KMS-11 (cell line): ENCODE measurements around the gene ACP7.

ENCODE experiments used
- H2AFZ ChIP-seq: fragments of 200-600 bp; sonication (generic); 2 replicates; pipeline ENCODE4 v1.6.1; 2016; ENCODE audit warnings: antibody characterized with exemption, mixed run types, low read depth
- H3K27ac ChIP-seq: fragments of 200-600 bp; sonication (generic); 2 replicates; pipeline ENCODE4 v1.6.1; 2016; ENCODE audit warnings: mild to moderate bottlenecking, mixed run types
- H3K27me3 ChIP-seq: fragments of 200-600 bp; sonication (generic); 2 replicates; pipeline ENCODE4 v1.6.1; 2017; ENCODE audit warnings: mild to moderate bottlenecking, low read depth, mixed run types, moderate library complexity; ENCODE audit not compliant: insufficient read depth
- H3K36me3 ChIP-seq: fragments of 200-600 bp; sonication (generic); 2 replicates; pipeline ENCODE4 v1.6.1; 2017; ENCODE audit warnings: mild to moderate bottlenecking, mixed run types; ENCODE audit not compliant: insufficient read depth
- H3K4me1 ChIP-seq: fragments of 200-600 bp; sonication (generic); 2 replicates; pipeline ENCODE4 v1.6.1; 2016; ENCODE audit warnings: mild to moderate bottlenecking, low read depth, mixed run types; ENCODE audit not compliant: poor library complexity, severe bottlenecking
- H3K4me2 ChIP-seq: fragments of 200-600 bp; sonication (generic); 2 replicates; pipeline ENCODE4 v1.7.0; 2016; ENCODE audit warnings: mild to moderate bottlenecking, mixed run types
- H3K4me3 ChIP-seq: fragments of 200-600 bp; sonication (generic); IDR thresholded peaks from 2 replicates; pipeline ENCODE4 v1.6.1; 2017; ENCODE audit warnings: low read depth, low read length, mixed read lengths; ENCODE audit not compliant: insufficient read depth
- H3K79me2 ChIP-seq: fragments of 200-600 bp; sonication (generic); 2 replicates; pipeline ENCODE4 v1.6.1; 2016; ENCODE audit warnings: low read depth, mixed run types; ENCODE audit not compliant: insufficient read depth
- H3K9ac ChIP-seq: fragments of 200-600 bp; sonication (generic); 2 replicates; pipeline ENCODE4 v1.6.1; 2016; ENCODE audit warnings: mild to moderate bottlenecking, mixed run types
- H4K20me1 ChIP-seq: fragments of 200-600 bp; sonication (generic); 2 replicates; pipeline ENCODE4 v1.6.1; 2016; ENCODE audit warnings: mild to moderate bottlenecking, mixed run types; ENCODE audit not compliant: insufficient read depth
- TF ChIP-seq, protein P1 (sequence below): fragments of 200-600 bp; sonication (generic); conservative IDR thresholded peaks from 2 replicates; pipeline ENCODE4 v1.6.1; 2017; ENCODE audit warnings: low read depth, mild to moderate bottlenecking, antibody characterized with exemption, low read length, moderate library complexity, mixed read lengths

The ACP7 gene

DNA sequence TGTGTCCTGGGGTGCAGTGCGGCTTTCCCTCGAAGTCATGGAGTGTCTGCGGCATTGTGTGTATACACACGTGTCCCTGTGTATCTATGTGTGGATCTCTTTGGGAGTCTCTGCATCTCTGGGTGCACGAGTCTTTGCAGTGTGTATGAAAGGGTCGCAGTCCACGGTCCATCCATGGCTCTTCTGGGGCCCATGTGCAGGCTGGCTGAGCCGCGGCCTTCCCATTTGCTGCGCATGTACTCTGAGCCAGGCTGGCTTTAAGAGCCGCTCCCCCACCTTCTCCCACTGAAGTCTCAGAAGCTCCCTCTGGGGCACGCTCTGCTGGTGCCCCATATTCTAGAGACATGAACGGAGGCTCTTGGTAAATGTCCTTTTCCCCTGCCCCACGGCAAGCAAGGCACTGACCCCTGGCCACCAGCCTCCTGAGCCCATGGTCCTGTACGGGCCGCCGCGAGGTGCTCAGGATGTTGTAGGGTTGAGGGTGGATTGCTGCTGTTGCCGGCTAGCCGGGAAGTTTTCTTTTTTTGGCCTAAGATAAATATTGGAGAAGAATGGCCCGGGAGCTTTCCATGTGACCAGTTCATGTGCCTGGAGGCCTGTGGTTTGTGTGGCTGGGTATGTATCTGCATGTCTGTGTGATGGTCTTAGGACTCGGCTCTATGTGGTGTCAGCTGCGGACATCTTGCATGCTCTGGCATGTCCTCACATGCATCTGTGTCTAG lies 73.3 kb downstream of the ACP7 start:
- Histone ChIP-seq H3K9ac (no peak overlapping the region), H3K27me3 (no peaks in the 10 kb centered on the region), H4K20me1 (no peaks in the 10 kb centered on the region), H3K79me2 (0 out of 2 replicates have a peak, but pooled peaks cover 4% of the 10 kb centered on the region), H2AFZ (no peak overlapping the region), H3K27ac (no peak overlapping the region), H3K4me1 (no peaks in the 10 kb centered on the region), H3K4me3 (no peak overlapping the region), H3K36me3 (no peaks in the 10 kb centered on the region), H3K4me2 (no peak overlapping the region)
- TF ChIP-seq, protein P1, sequence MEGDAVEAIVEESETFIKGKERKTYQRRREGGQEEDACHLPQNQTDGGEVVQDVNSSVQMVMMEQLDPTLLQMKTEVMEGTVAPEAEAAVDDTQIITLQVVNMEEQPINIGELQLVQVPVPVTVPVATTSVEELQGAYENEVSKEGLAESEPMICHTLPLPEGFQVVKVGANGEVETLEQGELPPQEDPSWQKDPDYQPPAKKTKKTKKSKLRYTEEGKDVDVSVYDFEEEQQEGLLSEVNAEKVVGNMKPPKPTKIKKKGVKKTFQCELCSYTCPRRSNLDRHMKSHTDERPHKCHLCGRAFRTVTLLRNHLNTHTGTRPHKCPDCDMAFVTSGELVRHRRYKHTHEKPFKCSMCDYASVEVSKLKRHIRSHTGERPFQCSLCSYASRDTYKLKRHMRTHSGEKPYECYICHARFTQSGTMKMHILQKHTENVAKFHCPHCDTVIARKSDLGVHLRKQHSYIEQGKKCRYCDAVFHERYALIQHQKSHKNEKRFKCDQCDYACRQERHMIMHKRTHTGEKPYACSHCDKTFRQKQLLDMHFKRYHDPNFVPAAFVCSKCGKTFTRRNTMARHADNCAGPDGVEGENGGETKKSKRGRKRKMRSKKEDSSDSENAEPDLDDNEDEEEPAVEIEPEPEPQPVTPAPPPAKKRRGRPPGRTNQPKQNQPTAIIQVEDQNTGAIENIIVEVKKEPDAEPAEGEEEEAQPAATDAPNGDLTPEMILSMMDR: no peak

DNA sequence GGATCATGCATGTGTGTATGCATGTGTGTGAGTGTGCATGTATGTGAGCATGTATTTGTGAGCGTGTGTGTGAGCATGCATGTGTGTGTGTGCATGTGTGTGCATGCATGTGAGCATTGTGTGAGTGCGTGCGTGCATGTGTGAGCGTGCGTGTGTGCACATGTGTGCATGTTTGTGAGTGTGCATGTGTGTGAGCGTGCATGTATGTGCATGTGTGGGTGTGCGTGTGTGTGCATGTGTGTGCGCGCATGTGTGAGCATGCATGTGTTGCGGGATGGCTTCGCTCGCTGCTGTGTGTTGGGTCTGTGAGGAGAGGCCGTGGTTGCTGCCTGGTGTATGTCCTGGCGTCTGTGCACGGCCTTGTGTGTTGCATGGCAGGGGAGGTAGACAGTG lies 73.8 kb downstream of the ACP7 start:
- no peaks in the 10 kb centered on the region for H3K27me3 ChIP-seq
- no peaks in the 10 kb centered on the region for H4K20me1 ChIP-seq
- no peak overlapping the region for H3K4me2 ChIP-seq
- no peaks in the 10 kb centered on the region for H3K4me1 ChIP-seq
- no peak overlapping the region for H3K9ac ChIP-seq
- no peak overlapping the region for H3K27ac ChIP-seq
- H3K36me3 ChIP-seq: no peaks in the 10 kb centered on the region
- no peak overlapping the region for H2AFZ ChIP-seq
- H3K79me2 ChIP-seq: 0 out of 2 replicates have a peak, but pooled peaks cover 4% of the 10 kb centered on the region
- TF ChIP-seq, protein P1: no peak
- no peak overlapping the region for H3K4me3 ChIP-seq

DNA sequence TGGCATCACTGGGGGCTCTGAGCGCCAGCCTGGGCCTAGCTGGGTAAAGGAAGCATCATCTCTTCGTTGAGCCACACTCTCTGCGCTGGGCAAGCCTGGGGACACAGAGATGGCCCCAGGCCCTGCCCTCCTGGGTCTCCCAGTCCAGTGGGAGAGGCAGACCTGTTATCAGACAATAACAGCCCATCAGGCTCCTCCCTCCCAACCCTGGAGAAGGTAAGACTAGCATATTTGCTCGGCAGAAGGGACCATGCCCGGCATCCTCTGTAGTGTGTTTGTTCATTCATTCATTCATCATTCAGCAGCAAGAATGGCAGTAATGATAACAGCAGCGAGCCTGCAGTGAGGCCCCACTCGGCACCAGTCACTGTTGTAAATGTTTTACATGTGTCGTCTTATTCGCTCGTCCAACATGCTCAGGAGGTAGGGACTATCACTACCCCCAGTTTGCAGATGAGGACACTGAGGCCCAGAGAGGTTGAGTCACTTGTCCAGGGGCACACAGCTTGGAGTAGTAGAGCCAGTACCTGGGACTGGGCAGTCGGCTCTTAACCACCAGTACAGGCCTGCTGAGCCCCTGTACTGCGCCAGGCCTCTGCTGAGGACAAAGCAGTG lies 74.6 kb downstream of the ACP7 start:
- no peak overlapping the region for H3K27ac ChIP-seq
- no peak overlapping the region for H3K4me3 ChIP-seq
- no peak overlapping the region for H3K4me2 ChIP-seq
- no peaks in the 10 kb centered on the region for H3K36me3 ChIP-seq
- H3K27me3 ChIP-seq: no peaks in the 10 kb centered on the region
- H3K9ac ChIP-seq: no peak overlapping the region
- H3K79me2 ChIP-seq: 0 out of 2 replicates have a peak, but pooled peaks cover 4% of the 10 kb centered on the region
- H3K4me1 ChIP-seq: no peaks in the 10 kb centered on the region
- H4K20me1 ChIP-seq: no peaks in the 10 kb centered on the region
- no peak overlapping the region for H2AFZ ChIP-seq
- TF ChIP-seq, protein P1: no peak

DNA sequence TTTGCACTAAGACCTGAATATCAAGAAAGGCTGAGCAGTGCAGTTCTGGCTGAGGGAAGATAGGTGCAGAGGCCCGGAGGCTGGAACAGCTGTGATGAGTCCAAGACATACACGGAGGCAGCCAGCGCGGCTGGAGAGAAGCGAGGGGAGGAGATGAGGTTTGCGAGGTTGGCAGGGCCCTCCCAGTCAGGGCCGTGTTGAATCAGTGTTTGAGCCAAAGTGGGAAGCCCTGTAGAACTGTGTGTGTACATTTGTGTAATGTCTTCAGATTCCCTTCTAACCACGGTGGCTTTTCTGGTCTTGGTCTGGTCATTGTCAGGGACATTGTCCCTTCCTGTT lies 76.3 kb downstream of the ACP7 start:
- H3K79me2 ChIP-seq: 0 out of 2 replicates have a peak, but pooled peaks cover 4% of the 10 kb centered on the region
- H3K9ac ChIP-seq: no peak overlapping the region
- no peak overlapping the region for H3K27ac ChIP-seq
- H4K20me1 ChIP-seq: no peaks in the 10 kb centered on the region
- TF ChIP-seq, protein P1: no peak
- H3K27me3 ChIP-seq: no peaks in the 10 kb centered on the region
- no peaks in the 10 kb centered on the region for H3K4me1 ChIP-seq
- no peak overlapping the region for H2AFZ ChIP-seq
- H3K36me3 ChIP-seq: no peaks in the 10 kb centered on the region
- no peak overlapping the region for H3K4me2 ChIP-seq
- no peak overlapping the region for H3K4me3 ChIP-seq
